Activated CD4-positive, alpha-beta T cell treated with anti-CD3 and anti-CD28 coated beads, Interleukin-10, Interleukin-2, amounts not matched to agents 100 ng/mL and 50 ng/mL, durations not matched to agents 16 hours and 8 hours (primary cell): ENCODE results near the gene CTNNB1.
"Not testable (repeated sequence)": the region's sequence is repeated elsewhere in the genome, so short reads cannot be mapped to it uniquely, and the experiment has no call there.

Experiments used
- DNase-seq: peaks from one replicate; pipeline ENCODE4 v3.0.0-alpha.2; 2020

CTNNB1 gene

DNA sequence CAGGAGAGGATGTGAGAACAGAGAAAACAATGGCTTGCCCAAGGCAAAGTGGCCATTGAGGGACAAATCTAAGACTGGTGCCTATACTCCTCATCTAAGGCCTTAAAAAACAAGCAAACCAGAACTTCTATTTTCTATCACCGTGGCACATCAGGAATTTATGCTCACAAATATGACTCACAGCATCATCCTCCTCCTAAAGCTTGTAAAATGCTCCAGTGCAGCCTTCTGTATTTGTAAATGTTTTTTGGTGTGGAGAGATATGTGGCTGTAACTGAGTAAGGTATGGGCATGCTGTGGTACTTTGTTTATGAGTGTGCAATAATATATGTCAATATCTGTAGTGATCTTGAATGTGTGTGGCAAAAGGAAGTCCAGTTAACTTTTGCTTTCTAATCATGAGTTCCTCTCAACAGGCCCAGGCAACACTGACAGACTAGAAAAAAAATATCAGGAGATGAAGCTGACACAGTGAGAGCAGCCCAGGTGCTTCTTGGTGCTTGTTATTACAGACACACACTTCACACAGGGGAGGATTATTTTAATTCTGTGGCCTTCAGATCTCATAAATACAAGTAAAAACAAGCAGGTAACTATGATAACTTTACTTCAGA, 60.3 kb downstream of the CTNNB1 start:
- no peak for DNase-seq

DNA sequence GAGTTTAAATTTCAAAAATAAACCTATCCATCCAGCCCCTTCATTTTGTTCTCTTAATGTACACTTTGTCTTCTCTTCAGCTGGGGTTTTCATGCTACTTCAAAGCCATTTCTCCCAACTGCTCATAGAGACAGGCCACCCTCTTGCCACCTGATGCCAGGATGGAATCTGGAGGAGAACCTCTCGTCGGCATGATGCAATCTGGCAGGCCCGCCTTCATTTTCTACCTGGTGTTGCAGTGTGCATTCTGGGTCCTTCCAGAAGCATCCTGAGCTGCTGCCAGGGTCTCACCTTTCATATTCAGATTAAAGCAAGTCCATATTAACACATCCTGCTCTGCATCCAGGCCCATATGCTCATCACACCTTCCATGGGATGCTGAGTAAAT, 60.8 kb downstream of the CTNNB1 start:
- no peak for DNase-seq

DNA sequence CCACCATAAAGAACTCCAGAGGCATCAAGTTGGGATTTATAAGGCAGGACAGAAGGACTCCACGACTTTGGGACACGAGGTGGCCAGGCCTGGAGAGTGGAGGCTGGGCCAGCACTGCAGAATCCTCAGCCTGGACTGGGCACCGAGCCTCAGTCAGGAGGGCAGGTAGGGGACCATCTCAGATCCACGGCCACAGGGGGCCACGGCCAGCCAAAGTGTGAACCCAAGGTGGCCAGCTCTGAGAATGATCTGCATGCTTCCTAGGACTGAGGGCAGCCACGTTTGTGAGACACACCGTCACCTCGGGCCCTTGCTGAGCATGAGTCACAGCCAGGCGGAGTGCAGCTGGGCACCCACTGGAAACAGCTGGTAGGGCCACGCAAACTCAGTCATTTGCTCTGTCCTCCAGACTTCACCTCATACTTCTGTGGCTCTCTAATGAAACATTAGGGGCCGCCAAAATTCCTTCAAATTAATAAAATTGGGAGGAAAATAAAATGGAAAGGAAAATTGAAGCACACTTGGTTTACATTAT, 65.8 kb downstream of the CTNNB1 start:
- no peak for DNase-seq

DNA sequence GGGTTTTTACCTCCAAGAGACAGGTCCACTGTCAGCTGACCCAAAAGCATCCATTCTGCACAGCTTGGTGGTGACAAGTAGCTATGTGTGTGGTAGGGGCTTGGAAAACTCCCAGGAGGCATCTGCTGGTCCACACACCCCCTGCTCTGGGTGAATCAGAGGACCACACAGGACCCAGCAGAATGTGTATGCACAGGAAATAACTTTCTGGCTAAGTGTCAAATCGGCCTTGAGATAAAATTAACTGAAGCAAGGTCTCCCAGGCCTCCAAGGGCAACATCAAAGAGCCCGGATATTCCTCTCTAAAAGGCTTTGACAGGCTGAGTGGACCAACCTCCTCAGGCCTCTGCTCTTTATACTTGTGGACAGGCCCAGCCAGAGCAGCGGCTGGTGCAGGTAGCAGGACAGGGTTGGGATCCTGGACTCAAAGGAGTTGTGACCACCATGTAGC, 66.5 kb downstream of the CTNNB1 start:
- DNase-seq = no peak

DNA sequence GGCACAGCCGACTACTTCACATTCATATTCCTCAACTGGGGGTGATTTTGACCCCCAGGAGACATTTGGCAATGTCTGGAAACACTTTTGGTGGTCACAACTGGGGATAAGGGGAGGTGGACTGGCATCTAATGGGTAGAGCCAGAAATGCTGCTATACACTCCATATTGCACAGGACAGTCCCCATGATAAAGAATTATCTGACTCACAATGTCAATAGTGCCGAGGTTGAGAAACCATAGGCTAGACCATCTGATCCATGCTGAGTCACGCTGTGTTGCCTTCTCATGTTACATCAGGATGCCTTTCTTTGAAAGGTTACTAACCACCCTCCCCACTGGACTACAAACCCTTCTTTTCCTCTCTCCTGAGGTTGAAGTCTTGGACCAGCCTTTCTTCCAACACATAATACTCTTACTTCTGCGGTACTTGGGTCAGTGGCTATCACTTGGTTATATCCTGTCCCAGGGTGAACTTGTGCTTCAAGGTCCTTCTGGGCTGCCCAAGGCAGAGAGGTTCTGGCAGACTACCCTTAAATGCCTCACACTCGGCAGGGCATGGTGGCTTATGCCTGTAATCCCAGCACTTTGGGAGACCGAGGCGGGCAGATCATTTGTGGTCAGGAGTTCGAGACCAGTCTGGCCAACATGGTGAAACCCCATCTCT, 68.8 kb downstream of the CTNNB1 start:
- DNase-seq = no peak

DNA sequence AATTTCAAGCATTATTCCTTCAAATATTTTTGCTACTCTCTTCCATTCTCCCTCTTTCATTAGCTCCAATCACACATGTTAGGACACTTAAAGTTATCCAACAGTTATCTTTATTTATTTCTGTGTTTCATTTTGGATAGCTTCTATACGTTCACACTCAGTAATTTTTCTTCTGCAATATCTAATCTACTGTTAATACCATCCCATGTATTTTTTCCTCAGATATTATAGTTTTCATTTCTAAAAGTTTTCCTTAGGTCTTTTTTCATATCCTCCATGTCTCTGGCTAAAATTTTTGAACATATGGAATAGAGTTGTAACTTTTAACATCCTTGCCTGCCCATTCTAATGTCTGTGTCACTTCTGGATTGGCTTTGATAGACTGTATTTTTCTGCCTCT, 73.4 kb downstream of the CTNNB1 start:
- no peak for DNase-seq

DNA sequence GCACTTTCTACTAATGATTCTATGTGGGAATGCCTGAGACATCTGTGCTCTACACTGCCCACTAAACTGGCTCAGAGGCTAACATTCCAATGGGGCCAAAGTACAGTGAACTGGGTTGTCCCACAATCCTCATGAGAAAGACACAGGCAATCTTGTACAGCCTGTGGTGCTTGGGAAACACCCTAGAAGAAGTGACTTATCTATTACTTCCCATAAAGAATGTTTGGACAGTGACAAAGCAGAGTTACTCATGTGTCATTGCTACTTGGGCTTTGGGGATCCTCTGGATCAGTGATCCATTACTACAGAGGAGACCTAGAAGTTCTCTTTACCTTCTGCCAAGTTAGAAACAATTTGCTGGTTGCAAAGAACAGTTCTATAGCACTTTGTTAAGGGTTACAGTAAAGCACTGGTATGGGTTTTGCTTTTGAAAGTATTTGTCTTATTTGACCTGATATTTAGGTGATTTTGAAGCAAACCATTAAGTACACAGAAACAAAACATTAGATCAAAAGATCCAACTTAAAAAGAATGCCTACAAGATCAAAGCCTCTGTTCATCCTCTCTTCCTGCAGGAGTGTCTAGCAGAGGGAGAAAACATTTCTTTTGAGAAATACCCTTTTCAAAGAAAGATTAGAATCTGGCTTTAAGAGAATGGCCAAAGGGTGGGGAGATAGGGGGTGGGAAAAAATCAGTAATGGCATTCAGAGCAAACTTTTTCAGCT, 75.8 kb downstream of the CTNNB1 start:
- DNase-seq = no peak

DNA sequence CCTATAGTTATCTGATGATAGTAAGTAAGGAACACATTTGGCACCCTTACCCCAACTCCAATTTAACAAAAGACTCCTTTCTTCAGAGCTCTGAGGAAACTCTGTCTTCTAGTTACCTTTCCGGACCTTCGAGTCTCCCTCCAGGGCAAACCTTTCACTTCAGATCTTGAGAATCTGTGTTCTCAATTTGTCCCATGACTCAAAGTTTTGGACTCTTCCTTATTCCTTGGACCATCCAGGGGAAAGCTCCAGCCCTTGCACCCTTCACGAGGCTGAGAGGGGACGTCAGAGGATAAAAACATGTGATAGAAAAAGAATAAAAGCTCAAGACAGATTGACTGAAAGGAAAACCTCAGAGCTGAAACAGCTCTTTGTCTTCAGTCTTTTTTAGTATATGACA, 76.9 kb downstream of the CTNNB1 start:
- DNase-seq = no peak

DNA sequence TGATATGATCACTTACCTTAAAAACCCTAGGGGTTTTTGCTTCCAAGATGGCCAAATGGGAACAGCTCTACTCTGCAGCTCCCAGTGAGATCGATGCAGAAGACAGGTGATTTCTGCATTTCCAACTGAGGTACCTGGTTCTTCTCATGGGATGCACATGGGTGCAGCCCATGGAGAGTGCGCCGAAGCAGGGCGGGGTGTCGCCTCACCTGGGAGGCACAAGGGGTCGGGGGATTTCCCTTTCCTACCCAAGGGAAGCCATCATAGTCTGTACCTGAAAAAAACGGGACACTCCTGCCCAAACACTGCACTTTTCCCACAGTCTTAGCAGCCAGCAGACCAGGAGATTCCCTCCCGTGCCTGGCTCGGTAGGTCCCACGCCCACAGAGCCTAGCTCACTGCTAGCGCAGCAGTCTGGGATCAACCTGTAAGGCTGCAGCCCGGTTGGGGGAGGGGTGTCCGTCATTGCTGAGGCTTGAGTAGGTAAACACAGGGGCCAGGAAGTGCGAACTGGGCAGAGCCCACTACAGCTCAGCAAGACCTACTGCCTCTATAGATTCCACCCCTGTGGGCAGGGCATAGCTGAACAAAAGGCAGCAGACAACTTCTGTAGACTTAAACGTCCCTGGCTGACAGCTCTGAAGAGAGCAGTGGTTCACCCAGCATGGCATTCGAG, 78.6 kb downstream of the CTNNB1 start:
- DNase-seq = no peak

DNA sequence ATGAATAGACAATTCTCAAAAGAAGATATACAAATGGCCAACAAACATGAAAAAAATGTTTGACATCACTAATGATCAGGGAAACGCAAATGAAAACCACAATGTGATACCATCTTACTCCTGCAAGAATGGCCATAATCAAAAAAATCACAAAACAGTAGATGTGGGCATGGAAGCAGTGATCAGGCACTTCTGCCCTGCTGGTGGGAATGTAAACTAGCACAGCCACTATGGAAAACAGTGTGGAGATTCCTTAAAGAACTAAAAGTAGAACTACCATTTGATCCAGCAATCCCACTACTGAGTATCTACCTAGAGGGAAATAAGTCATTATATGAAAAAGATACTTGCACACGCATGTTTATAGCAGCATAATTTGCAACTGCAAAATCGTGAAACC, 85.6 kb downstream of the CTNNB1 start:
- DNase-seq = not testable (repeated sequence)

DNA sequence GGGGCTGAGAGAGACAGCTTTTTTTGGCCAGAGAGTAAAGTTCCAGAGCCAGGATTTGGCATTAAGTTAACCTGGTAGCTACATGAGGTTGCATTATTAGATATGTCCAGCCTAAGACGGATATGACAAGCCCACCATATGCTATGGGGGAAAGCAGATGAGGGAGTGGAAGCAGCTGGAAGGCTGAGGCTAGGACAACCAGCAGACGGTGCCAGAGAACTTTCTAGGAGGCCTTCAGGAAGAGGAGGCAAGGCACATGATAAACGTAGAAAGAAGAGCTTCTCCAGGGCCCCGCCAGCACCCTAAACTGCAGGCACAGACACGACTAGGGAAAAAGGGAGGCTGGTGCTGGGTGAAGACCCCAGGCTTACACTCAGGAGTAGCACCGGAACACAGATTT, 87.0 kb downstream of the CTNNB1 start:
- DNase-seq = no peak

DNA sequence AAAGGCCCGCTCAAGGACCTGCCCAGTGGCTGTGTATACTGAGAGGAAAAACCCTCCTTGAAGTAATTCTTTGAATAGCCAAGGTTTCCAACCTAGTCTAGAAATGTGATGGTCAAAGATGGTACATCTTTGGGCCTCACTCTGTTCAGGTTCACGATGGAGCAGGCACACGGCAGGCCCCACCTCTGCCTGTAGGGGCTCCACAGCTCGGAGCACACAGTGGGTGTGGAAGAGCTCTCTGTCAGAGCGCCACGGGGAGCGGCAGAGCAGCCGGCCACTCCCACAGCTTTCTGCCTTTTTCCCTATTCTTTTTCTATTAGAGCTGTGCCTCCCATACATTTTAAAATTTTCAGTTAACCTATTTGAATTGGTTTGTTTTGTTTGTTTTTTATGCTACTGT, 89.5 kb downstream of the CTNNB1 start:
- no peak for DNase-seq
